Rectal smooth muscle tissue (tissue), 1 donor: Measurements from ENCODE around the gene DCAF8.

ENCODE experiments used
- H3K27ac ChIP-seq: one replicate; pipeline ENCODE4 v1.7.0; 2013; ENCODE audit warnings: low read depth, low read length, inconsistent platforms
- H3K27me3 ChIP-seq: one replicate; pipeline ENCODE4 v1.7.0; 2013; ENCODE audit warnings: low read length; ENCODE audit not compliant: control insufficient read depth, insufficient read depth
- H3K36me3 ChIP-seq: one replicate; pipeline ENCODE4 v1.7.0; 2013; ENCODE audit warnings: low read length; ENCODE audit not compliant: control insufficient read depth, insufficient read depth
- H3K4me1 ChIP-seq: one replicate; pipeline ENCODE4 v1.7.0; 2013; ENCODE audit warnings: low read length; ENCODE audit not compliant: control insufficient read depth, insufficient read depth
- H3K4me3 ChIP-seq: one replicate; pipeline ENCODE4 v1.7.0; 2013; ENCODE audit warnings: low read length
- H3K9ac ChIP-seq: one replicate; pipeline ENCODE4 v1.7.0; 2013; ENCODE audit warnings: low read length

Gene DCAF8

GRCh38 chr1:160168016-160168415 is 94.3 kb downstream of the DCAF8 start:
- no peaks in the 10 kb centered on the region for H3K36me3 ChIP-seq
- H3K9ac ChIP-seq = no peak overlapping the region
- no peak overlapping the region for H3K27ac ChIP-seq
- no peak overlapping the region for H3K4me3 ChIP-seq
- H3K27me3 ChIP-seq = no peaks in the 10 kb centered on the region
- no peaks in the 10 kb centered on the region for H3K4me1 ChIP-seq

- Histone ChIP-seq H3K27ac (no peak overlapping the region), H3K4me3 (no peak overlapping the region), H3K27me3 (no peaks in the 10 kb centered on the region)
These were observed 94.8 kb downstream of the DCAF8 start for GRCh38 chr1:160167580-160167979.

GRCh38 chr1:160167056-160167455 is 95.3 kb downstream of the DCAF8 start:
- H3K4me3 ChIP-seq = no peak overlapping the region
- no peak overlapping the region for H3K9ac ChIP-seq
- H3K27me3 ChIP-seq = no peaks in the 10 kb centered on the region
- no peak overlapping the region for H3K27ac ChIP-seq
- H3K36me3 ChIP-seq = no peaks in the 10 kb centered on the region
- no peaks in the 10 kb centered on the region for H3K4me1 ChIP-seq

More at GRCh38 chr1:160167580-160167979, 94.8 kb downstream of the DCAF8 start:
- H3K4me1 ChIP-seq = no peaks in the 10 kb centered on the region
- no peaks in the 10 kb centered on the region for H3K36me3 ChIP-seq
- H3K9ac ChIP-seq = no peak overlapping the region

GRCh38 chr1:160166166-160166868 is 96.0 kb downstream of the DCAF8 start:
- no peaks in the 10 kb centered on the region for H3K27me3 ChIP-seq
- no peak overlapping the region for H3K27ac ChIP-seq
- no peak overlapping the region for H3K4me3 ChIP-seq
- no peak overlapping the region for H3K9ac ChIP-seq
- no peaks in the 10 kb centered on the region for H3K4me1 ChIP-seq
- no peaks in the 10 kb centered on the region for H3K36me3 ChIP-seq
